ENCODE measurements around the gene SLC26A11.

- TF ChIP-seq, protein P1, sequence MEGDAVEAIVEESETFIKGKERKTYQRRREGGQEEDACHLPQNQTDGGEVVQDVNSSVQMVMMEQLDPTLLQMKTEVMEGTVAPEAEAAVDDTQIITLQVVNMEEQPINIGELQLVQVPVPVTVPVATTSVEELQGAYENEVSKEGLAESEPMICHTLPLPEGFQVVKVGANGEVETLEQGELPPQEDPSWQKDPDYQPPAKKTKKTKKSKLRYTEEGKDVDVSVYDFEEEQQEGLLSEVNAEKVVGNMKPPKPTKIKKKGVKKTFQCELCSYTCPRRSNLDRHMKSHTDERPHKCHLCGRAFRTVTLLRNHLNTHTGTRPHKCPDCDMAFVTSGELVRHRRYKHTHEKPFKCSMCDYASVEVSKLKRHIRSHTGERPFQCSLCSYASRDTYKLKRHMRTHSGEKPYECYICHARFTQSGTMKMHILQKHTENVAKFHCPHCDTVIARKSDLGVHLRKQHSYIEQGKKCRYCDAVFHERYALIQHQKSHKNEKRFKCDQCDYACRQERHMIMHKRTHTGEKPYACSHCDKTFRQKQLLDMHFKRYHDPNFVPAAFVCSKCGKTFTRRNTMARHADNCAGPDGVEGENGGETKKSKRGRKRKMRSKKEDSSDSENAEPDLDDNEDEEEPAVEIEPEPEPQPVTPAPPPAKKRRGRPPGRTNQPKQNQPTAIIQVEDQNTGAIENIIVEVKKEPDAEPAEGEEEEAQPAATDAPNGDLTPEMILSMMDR (IDR thresholded peaks at IDR 0.05; ENCODE audit: low read depth, low read length) = no peak
- no peak for TF ChIP-seq POLR2A (IDR thresholded peaks at IDR 0.05; ENCODE audit: extremely low read depth, insufficient read length)
Observed at GRCh38 chr17:80270104-80270503, 49.9 kb downstream of the SLC26A11 start.
